ENCODE data around the gene A1CF.
A peak's percentile ranks its signal among the peaks of the same experiment; 100 is the strongest.
"Not testable (repeated sequence)": the region's sequence is repeated elsewhere in the genome, so short reads cannot be mapped to it uniquely, and the experiment has no call there.

The A1CF gene

DNA sequence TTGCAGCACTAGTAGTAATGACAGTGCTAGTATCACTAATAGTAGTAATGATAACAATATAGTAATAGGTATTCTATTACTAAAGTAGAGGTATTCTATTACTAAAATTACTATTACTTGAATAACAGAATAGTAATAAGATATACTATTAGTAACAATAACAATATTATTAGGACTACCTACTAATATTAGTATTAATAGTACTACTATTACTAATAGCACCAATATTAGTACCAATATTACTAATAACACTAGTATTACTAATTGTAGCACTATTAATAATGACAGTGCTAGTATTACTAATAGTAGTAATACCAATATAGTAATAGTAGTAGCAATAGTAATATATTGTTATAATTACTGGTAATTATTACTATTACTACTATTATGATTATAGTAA lies 24.1 kb downstream of the A1CF start:
- DNase-seq, result no peak

DNA sequence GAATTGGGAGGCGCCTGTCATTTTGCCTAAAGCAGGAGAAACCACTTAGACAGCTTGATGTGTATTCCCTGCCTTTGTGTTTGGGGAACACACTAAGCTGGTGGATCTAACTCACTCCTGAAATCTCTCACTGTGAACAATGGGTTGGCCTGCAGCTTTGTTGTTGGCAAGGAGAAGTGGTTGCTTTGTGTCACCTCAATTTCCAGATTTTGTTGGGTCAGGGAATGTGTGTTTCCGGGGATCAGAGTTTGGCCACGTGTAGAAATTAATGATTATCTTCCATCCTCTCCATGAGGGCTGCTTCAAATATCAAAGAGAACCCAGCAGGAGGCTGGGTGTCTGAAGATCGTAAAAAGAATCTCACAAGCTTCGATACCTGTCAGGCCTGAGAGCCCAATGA lies 27.8 kb downstream of the A1CF start:
- no peak for DNase-seq

DNA sequence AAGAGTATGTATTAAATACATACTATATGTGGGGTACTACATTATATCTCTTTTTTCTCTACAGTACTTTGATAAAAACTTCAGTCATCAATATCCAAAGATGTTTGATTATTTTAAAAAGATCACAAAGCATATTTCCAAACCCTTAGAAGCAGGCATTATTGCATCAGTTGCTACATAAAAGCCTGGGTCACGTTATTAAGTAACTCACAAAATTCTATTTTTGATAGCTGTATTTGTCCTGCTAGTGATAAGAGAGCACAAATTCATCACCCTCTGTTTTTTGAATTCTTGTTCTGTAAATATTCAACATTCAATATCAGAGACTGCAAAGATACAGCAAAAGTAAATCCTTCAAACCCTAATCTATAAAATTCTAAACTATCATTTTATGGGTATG lies 30.0 kb downstream of the A1CF start:
- no peak for DNase-seq

DNA sequence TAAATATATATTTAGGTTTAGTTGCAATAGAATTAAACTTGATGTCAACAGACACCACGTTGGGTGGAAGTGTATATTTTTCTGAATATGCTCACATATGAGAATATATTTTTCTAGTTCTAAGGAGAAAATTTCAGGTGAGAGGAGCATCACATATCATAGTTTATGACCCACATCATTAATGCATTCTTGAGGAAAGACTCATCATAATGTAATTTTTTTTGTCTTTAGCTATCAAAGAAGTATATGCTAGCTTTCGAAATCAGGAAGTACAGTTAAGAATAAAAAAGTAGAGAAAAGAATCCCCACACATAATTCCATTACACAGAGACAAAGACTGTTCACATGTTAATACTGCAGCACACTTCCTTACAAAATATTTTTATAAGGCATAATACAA lies 30.4 kb downstream of the A1CF start:
- DNase-seq, result no peak

DNA sequence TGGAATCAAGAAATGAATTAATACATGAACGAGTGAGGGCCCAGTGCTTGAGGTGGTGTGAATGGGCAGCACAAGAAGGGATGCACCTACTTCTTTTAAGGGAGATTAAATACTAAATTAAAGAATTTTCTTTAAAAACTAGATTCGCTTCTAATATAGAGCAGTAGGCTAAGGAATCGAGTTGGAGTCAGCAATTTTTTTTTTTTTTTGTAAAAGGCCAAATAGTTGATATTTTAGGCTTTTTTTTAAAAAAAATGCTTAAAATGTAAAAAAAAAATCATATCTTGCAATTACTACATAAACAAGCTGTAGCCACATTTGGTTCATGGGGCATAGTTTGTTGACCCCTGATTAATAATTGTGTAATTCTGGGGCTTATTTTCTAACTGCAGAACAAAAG lies 31.9 kb downstream of the A1CF start:
- no peak for DNase-seq

DNA sequence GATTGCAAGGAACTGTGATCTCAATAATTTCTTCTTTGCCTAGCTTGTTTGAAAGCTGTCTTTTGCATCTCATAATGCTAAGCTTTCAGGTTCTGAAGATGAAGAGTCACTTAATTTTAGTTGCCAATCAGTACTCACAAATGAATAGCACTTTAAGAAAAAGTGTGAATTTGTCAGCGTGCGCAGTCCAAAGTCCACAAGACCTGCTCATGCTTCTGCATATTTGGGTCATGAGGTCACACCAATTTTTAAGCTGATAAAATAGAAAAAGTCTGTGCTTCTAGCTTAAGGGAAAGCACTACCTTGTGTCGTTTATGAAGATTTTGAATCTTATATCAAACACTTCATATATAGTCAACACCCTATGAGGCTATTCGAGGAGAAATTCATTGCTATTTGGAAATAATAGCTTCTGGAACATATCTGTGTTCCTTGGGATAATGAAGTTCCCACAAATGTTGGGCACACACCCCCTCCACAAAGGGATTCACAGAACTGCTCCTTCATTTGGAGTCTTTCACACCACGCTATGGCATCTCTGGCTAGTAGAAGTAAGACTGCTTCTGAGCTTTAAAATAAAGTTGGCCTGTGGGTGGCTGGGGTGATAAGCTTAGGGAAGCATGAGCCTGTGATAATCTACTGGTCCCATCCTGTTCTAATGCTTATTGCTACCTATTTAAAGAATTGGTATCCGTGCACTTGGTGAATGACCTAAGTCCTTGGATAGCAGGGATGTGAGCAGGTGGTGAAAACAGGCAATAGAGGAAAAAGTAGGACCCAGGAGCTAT lies 33.3 kb downstream of the A1CF start:
- DNase-seq, result no peak

DNA sequence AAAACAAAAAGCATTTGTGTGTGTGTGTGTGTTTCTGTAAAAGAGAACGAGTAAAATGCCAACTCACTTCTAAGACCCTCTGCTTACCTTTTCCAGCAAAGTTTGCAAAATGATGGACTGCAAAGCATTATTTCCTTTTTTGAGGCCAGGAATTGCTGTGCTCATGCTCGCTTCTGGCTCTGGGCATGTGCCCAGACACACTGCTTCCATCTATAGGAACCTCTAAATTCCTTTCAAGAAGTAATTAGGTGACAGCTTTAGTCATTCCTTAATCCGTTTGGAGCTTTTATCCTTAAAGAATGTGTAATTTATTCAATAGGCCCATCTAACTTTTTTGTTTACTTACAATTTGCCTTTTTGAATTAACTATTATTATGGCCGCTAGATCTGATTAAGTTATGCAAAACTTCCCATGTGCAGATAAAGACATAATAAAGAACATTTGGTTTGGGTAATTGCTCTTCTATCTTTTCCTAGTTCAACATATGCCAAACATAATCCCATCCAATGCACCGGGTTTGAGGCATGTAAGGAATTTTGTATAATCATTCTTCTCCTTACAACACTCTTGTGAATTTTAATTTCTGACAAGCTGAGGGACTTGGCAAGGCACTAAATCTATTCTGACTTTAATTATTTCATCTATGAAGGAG lies 34.7 kb downstream of the A1CF start:
- no peak for DNase-seq

DNA sequence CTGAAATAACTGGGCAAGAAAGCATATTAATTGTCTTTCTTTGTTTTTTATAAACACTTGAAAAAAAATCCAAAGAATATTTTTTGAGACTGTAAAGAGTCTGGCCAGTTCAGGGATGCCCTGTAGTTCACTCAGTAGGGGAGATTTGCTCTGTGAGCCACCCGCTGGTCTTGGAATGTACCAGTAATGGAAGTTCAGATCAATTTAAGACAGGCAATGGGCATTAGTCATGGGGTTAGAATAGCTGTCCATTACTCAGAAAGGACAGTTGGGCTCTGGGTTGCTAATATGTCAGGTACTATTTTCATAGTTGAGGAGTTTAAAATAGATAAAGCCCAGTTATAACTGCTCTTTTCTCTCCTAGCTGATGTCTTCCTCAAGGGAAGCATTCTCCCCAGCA lies 38.7 kb downstream of the A1CF start:
- DNase-seq, result no peak

DNA sequence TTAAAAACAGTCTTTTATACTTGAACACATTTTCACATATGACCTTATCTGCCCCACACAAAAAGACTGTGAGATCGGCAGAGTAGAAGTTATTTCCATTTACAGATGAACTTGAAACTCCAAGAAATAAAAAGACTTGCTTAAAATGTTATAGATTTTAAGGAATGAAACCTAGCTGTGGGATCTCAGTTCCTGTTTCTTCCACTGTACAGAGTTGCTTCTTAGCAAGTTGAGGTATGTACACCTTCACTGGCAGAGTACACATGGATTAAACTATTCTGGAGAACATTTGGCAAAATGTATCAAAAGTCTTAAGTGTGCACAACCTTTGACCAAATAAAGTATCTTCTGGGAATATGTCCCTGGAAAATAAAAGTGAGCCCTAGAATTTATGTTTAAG lies 48.3 kb downstream of the A1CF start:
- DNase-seq, result no peak

DNA sequence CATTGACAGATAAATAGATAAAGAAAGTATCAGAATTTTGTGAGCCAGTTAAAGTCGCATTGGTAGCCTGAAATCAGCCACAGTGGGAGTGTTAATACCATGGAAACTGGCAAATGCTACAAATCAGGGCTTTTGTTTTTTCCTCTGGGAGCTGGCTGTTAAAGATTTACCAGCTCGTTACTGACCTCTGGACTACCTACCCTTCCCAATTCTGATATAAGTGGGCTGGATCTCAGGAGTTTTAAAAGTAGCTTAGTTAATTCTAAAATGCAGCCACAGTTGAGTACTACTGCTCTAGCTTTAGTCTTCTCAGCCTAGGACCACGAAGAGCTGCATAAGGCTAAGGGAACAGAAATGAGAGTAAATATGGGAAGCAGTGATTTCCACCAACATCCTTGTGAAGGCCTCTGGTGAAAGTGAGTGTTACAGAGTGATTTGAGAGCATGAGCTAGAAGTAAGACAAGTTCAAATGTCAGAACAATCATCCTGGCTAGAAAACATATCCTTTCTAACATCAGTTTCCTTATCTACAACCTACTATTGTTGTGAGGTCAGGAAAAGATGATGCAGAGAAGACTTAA lies 53.2 kb downstream of the A1CF start:
- DNase-seq, result no peak

DNA sequence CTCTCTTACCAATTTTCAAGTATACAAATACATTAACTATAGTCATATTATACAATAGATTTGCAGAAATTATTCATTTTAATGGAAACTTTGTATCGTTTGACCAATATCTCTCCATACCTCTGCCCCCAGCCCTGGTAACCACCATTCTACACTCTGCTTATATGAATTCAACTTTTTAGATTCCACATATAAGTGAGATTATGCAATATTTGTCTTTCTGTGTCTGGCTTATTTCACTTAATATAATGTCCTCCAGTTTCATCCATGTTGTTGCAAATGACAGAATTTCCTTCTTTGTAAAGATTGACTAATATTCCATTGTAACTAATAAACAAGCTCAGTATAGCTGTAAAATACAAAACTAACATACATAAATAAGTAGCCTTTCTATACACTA lies 55.4 kb downstream of the A1CF start:
- no peak for DNase-seq

DNA sequence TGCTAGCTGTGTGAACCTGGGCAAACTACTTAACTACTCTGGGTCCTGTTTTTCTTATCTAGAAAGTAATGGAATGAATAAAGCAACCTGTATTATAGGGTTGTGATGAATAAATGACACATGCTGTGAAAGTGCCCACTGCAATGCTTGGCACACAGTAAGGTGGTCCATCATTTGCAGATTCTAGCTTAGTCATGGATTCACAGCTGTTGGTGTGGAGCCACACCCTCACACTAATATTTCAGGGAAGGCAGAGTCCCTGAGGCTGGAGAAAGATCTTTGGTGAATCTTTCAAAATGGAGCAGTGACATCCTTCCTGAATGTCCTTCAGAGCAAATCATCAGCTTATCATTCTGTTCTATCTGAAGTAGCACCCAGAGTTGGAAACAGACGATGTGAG lies 60.6 kb downstream of the A1CF start:
- DNase-seq, result no peak

DNA sequence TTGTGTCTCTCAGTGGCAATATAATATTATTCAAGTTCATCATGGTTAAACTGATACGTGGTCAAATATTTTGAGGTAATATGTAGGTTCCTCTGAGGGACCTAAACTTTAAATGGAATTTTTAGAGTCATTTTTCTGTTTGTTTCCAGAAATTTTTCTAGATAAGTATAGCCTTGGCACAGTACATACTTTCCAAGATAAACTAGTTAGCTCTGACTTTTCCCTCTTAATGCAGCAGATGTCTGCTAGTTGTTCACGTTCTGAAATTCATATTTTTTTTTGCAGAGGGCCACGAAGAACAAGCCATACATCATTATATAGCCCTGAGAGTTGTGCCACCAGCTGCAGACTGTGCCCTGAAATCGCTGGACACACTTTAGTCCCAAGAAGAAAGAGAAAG lies 61.6 kb downstream of the A1CF start:
- DNase-seq, result no peak

DNA sequence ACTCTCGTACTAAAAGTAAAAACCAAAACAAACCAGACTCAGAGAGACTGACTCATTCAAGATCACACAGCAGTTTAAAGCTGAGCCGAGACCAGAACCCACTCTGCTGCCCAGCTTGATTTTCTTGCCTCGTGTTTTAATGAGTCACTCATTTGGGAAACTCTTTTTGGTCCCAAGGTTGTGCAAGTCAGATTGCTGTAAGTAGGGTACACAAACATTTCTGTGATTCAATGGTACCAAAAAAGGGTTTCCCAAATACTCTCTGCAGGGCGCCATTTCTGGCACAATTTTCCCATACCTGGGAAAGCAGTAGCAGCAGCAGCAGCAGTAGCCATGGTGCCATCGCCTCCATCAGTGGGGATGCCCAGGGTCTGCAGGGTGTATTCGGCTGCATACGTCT lies 75.8 kb downstream of the A1CF start:
- no peak for DNase-seq

DNA sequence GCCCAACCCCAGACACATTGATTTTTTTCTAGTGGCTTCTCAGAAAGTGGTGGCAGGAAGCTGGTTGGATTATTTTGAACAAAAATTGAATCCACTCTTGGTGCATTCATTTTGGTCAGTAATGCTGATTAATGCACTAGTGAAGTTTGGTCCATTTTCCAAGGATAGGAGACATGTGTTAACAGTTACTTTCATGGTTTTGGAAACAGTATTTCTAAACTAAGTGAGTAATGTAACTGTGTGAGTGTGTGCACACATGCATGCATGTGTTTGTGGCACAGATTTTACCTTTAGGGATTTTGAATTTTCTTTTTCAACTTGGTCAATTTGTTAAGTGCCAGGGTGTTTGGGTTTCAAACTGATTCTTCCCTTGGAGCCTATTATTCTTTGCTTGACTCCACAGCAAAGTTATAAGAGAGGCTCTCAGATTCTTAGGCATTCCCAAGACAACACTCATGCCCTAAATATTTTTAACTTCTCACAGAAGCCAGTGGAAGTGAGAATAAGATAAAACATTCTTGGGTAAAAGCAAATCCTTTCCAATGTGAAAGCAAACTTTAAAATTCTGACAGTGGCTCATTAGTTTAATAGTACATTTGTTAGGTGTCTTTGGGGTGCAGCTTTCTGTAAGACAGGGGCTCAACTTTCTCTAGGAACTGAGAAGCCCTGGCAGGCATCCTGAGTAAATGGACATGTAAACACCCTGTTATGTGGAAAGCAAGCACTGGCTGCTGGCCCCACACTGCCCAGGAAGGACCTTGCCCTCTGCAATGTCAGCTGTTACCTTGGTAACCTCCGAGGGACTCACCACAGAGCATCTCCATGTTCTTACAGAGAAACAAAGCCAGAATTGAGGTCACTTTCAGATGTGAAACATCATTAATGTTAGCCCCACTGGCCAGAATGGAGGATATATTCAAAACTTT lies 77.3 kb downstream of the A1CF start:
- no peak for DNase-seq

DNA sequence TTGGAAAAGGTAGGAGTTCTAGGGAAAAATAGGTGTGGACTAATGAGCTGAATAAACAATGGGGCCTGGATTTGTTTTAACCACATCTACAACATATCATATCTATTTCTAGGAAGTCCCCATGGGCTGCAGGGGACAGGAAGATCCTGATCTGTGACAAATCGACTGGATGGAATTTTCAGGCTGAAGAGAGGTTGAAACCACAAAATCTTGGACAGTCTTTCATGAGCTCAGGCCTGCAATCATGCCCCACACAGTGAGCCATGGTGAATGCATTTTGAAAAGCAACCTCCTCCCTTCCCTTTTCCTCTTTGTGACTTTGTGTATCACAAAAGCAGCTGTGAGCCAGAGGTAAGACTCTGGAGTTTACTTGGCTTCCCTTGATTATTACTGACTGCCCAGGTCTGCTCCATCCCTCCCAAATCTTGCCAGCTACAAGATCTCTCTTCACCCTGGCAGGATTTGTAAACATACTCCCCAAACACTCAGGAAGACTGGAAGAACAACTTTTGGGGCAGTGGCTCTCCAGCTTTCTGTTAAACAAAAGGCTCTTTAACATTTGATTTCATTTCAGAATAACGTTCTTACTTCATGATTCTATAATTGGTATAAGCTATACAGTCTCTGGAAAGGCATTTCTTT lies 79.3 kb downstream of the A1CF start:
- no peak for DNase-seq

DNA sequence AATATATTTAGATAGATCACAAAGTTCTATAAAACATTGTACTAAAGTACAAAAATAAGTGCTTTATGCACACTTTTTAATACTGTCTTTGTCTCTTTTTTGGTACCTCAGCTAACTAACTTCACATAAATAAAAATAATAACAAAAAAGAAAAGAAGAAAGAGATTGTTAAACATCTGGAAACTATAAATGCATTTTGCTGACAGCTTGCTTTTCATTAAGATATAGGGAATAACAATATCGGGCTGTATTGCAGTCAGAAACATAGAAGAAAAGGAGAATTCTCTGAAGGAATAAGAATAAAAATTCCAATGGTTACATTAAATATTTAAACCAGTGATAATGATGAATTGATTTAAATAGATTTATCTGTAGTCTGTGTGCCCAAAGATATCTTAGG lies 85.8 kb downstream of the A1CF start:
- DNase-seq, result no peak

DNA sequence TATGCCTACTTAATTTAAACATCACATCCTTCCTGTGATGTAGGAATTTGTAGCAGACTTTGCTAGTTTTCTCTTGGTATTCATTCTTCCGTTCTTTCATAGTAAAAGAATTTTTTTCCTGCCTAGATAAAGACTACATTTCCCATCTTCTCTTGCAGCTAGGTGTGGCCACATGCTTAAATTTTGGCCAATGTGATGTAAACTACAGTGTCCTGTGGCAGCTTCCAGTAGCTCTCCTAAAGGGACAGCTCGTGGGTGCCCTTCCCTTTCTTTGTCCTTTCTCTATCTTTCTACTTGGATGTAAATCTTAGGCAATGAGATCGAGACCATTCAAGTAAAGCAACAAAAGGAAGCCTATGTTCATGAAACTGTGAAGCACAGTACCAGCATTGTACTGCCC lies 87.1 kb downstream of the A1CF start:
- no peak for DNase-seq

DNA sequence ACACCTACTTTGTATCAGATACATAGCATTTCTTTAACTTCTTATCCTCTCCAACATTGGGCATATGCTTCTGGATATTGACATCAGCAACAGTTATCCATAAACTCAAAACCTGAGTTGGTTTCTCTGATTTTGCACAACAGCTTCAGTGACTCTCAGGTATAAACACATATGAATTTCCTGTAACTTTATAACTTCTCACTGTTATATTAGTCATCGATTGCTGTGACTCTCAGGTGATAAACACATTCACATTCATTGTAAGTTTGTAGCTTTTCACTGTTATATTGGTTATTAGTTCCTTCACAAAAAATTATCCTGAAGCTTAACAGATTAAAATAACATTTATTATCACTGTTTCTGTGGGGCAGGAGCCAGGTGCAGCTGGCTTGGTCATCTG lies 88.7 kb downstream of the A1CF start:
- DNase-seq, result no peak

DNA sequence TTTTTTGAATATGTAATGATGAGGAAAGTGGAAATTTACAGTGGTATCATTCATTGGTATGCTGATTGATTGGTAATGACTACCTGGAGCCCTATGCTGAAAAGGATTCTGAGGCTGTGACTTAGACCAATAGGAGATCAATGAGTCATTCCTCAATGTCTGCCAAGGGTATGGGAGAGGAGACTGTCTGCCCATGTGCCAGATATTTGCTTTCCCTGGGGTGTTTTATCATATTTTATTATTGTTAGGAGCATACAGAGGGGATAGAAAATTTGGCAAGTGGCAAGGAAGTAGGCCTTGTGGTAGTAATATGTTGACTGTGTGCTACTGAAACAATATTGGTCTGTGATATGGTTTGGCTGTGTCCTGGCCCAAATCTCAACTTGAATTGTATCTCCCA lies 90.9 kb downstream of the A1CF start:
- DNase-seq, result no peak

DNA sequence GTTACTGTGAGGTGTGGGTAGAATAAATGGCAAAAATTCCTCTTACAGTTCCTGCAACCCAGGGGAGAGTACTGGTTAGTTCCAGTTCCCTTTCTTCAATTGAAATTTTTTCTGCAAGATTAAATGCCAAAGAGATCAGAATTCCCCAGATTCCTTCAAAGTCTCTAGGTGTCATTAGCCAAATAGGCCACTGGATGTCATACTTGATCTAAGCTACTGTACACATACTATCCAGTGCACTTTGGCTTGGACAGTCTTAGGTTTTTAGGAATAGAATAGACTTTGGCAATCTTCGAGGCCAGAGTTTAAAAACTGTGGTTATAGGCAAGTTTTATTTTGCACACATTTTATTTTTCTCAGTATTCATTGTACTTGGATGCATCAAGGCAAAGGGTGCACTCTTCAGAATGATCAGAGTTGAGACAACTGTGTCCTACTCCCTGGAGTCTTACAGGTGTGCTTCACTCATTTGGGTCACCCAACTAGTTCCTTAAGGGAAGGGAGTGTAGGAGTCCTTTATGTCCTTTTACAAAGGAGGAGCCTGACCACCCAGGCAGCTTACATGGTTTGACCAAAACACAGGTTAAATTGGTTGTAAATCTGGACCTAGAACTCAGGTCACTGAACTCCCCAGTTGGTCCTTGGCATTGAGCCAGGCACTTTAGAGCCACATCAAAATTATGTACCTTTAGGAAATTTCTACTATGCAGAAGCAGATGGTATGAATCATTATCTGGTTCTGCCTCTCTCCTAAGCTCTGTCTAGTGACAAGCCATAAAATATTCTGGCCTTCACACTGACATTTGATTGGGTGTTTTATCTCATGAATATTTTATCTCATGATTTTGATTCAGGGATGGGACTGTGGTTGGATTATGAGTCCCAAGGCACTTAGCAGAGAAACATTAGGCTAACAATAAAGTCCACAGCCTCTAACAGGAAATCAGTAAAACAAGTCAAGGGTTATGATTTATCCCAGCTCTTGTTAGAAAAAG lies 96.2 kb downstream of the A1CF start:
- DNase-seq, result peak; percentile 0

DNA sequence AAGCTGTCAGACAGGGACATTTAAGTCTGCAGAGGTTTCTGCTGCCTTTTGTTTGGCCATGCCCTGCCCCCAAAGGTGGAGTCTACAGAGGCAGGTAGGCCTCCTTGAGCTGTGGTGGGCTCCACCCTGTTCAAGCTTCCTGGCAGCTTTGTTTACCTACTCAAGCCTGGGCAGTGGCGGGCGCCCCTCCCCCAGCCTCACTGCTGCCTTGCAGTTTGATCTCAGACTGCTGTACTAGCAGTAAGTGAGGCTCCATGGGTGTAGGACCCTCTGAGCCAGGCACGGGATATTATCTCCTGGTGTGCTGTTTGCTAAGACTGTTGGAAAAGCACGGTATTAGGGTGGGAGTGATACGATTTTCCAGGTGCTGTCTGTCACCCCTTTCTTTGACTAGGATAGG lies 97.5 kb downstream of the A1CF start:
- not testable (repeated sequence) for DNase-seq

Data from NCI-H146 (cell line).